Putamen (tissue), 1 donor: ENCODE results near the gene SEC23A.

Experiments used
- DNase-seq: peaks from one replicate; pipeline ENCODE4 v3.0.0-alpha.2; 2016; ENCODE audit warnings: low spot score

SEC23A gene

GRCh38 chr14:38989922-38990546 is 113.0 kb downstream of the SEC23A start:
- no peak for DNase-seq

DNA sequence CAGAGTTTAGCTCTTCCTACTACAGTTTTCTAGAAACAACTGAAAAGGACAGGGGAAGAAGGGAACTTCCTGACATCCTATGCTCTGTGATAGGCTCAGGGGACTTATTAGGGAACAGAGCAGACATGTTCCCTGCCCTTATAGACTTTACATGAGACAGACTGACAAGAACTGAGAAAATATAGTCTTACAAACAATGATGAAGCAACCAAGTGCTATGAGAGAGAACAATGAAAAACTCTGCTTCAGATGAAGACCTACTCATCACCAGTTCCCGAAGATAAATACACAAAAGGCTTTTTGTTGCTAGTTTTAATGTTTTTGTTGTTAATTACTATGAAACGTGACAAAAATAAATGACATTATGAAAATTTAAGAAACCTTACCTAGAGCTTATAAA is 115.3 kb downstream of the SEC23A start:
- DNase-seq: no peak

DNA sequence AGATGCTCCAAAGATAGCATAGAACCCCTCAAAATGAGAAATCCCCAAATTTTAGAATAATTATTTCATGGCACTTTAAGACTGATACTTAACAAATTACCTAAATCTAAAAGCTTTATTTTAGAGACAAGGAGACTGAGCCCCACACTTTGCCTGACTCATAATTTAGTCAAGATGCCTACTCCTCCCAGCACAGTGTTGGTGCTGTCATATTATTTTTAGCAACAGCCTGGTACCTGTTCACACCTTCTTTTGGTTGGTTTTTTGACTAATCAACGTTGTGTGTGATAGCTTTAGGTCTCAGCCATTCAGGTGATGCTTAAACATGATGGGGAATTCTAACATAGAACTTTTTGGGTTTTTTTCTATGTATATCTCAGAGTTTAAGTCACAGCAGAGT is 120.2 kb downstream of the SEC23A start:
- DNase-seq: no peak

GRCh38 chr14:38982278-38982677 is 120.8 kb downstream of the SEC23A start:
- no peak for DNase-seq
